Endothelial cell of umbilical vein (primary cell): Measurements from ENCODE around the gene TSPAN31. TPM values are rescaled to one million over a fixed set of nuclear protein-coding genes. Genes with fewer than 3 reads are reported as not detected.

Experiments
- BruUV-seq: library from RNA; stranded (reverse); fragments of 400-500 nt; replicated peaks from 2 replicates; lab custom pipeline; 2021; lab: Mats Ljungman, UMichigan
- CTCF ChIA-PET: fragments of 300-600, 350-600 bp; sonication (Branson Sonifier 250); formaldehyde crosslinking; loops from one replicate; lab custom pipeline; 2021; ENCODE audit warnings: antibody characterized with exemption, inconsistent platforms; lab: Charles Lee
- POLR2A ChIA-PET: fragments of 300-600, 350-600 bp; sonication (Branson Sonifier 250); formaldehyde crosslinking; loops from one replicate; lab custom pipeline; 2021; ENCODE audit warnings: antibody characterized with exemption, inconsistent platforms; lab: Charles Lee
- DNase-seq: peaks from one replicate; pipeline ENCODE4 v3.0.0-alpha.2; 2011; ENCODE audit warnings: low read depth, low spot score
- FAIRE-seq: peaks from 2 replicates; lab custom pipeline; 2011; peaks lifted over from hg19 to GRCh38; lab: Jason Lieb, UNC
- H2AFZ ChIP-seq: 2 replicates; pipeline ENCODE4 v1.6.0; 2012; ENCODE audit warnings: low read depth, low read length, control low read depth, inconsistent platforms
- H3K27ac ChIP-seq: 2 replicates; pipeline ENCODE4 v1.5.1; 2011; ENCODE audit warnings: low read depth, mild to moderate bottlenecking, control low read depth, low read length, moderate library complexity; ENCODE audit not compliant: insufficient read depth
- H3K27me3 ChIP-seq, 2 experiments: 2 replicates each; pipeline versions ENCODE4 v1.6.0 to v1.6.1; 2011; ENCODE audit warnings: low read length in 2 of 2, mixed read lengths in 1 of 2; ENCODE audit not compliant: control insufficient read depth in 2 of 2, insufficient read depth in 2 of 2
- H3K36me3 ChIP-seq, 2 experiments: 2 replicates in 1 of 2; 3 replicates in 1 of 2; pipeline ENCODE4 v1.5.1; 2011; ENCODE audit warnings: low read length in 2 of 2, mild to moderate bottlenecking in 1 of 2, moderate library complexity in 1 of 2; ENCODE audit not compliant: control insufficient read depth in 2 of 2, insufficient read depth in 2 of 2; ENCODE audit errors: extremely low read depth in 1 of 2
- H3K4me1 ChIP-seq: 3 replicates; pipeline ENCODE4 v1.5.1; 2011; ENCODE audit warnings: mild to moderate bottlenecking, low read length; ENCODE audit not compliant: control insufficient read depth, insufficient read depth; ENCODE audit errors: extremely low read depth
- H3K4me2 ChIP-seq: 2 replicates; pipeline ENCODE4 v1.6.1; 2011; ENCODE audit warnings: low read length, control low read depth, mixed read lengths; ENCODE audit not compliant: insufficient read depth
- H3K4me3 ChIP-seq, 3 experiments: fragments of 200-600 bp in 1 of 3; sonication (generic), shearing (Covaris generic) in 1 of 3; replicated peaks in 1 of 3; 2 replicates each; pipeline ENCODE4 v1.5.1; 2011 to 2016; ENCODE audit warnings: control low read depth in 3 of 3, low read length in 3 of 3, mild to moderate bottlenecking in 2 of 3, inconsistent platforms in 1 of 3, low read depth in 1 of 3, moderate library complexity in 1 of 3; ENCODE audit not compliant: insufficient read depth in 1 of 3
- H3K79me2 ChIP-seq: 2 replicates; pipeline ENCODE4 v1.6.0; 2012; ENCODE audit warnings: low read length, inconsistent platforms; ENCODE audit not compliant: control insufficient read depth, insufficient read depth
- H3K9ac ChIP-seq: replicated peaks from 2 replicates; pipeline ENCODE3; 2011; ENCODE audit warnings: low read length, control low read depth; ENCODE audit not compliant: insufficient read depth; ENCODE audit errors: extremely low read depth
- H3K9me1 ChIP-seq: replicated peaks from 3 replicates; pipeline ENCODE4 v1.6.0; 2011; ENCODE audit warnings: mild to moderate bottlenecking, low read length; ENCODE audit not compliant: control insufficient read depth, insufficient read depth; ENCODE audit errors: extremely low read depth
- H3K9me3 ChIP-seq: replicated peaks from 2 replicates; pipeline ENCODE4 v1.5.1; 2012; ENCODE audit warnings: low read length, inconsistent platforms; ENCODE audit not compliant: control insufficient read depth, insufficient read depth
- H4K20me1 ChIP-seq: replicated peaks from 2 replicates; pipeline ENCODE3; 2011; ENCODE audit warnings: mild to moderate bottlenecking, low read length; ENCODE audit not compliant: control insufficient read depth, insufficient read depth; ENCODE audit errors: extremely low read depth
- CTCF ChIP-seq, 2 donors: IDR thresholded peaks; 1 replicate in 1 of 2; 2 replicates in 1 of 2; pipeline ENCODE4 v1.5.1; 2011; ENCODE audit warnings: low read length in 2 of 2, mild to moderate bottlenecking in 2 of 2, moderate library complexity in 2 of 2, control low read depth in 1 of 2, inconsistent platforms in 1 of 2, low read depth in 1 of 2; ENCODE audit not compliant: insufficient read depth in 1 of 2; ENCODE audit errors: extremely low read depth in 1 of 2
- EZH2 ChIP-seq: IDR thresholded peaks from 2 replicates; pipeline ENCODE4 v1.6.1; 2012; ENCODE audit warnings: borderline replicate concordance, low read depth, mild to moderate bottlenecking, moderate library complexity, low read length, inconsistent platforms; ENCODE audit not compliant: severe bottlenecking
- FOS ChIP-seq: IDR thresholded peaks from 2 replicates; pipeline ENCODE4 v1.6.1; 2011; ENCODE audit warnings: mild to moderate bottlenecking, low read length, moderate library complexity, borderline replicate concordance; ENCODE audit not compliant: insufficient read depth
- GATA2 ChIP-seq: IDR thresholded peaks from 2 replicates; pipeline ENCODE4 v1.7.0; 2011; ENCODE audit warnings: low read depth, mild to moderate bottlenecking, moderate library complexity, mixed read lengths, low read length; ENCODE audit not compliant: insufficient read length, insufficient read depth
- JUN ChIP-seq: IDR thresholded peaks from 2 replicates; pipeline ENCODE4 v1.6.1; 2011; ENCODE audit warnings: borderline replicate concordance, low read depth; ENCODE audit not compliant: insufficient read length, insufficient read depth
- MYC ChIP-seq: IDR thresholded peaks from one replicate; pipeline ENCODE4 v1.6.1; 2011; ENCODE audit warnings: mild to moderate bottlenecking, low read depth, low read length
- POLR2AphosphoS5 ChIP-seq: IDR thresholded peaks from 2 replicates; pipeline ENCODE4 v1.6.1; 2012; ENCODE audit warnings: low read depth, mild to moderate bottlenecking, control low read depth, low read length, moderate library complexity; ENCODE audit not compliant: insufficient read depth
- dilution Hi-C: fragments of 300-500 bp; cut with MboI; formaldehyde crosslinking; loops from one replicate; pipeline ENCODE4 v1.15.0; 2019; ENCODE audit warnings: low sequenced_read_pairs; ENCODE audit not compliant: extremely low pct_ligation_motif_present
- intact Hi-C: fragments of 100-400 bp; cut with micrococcal nuclease; formaldehyde crosslinking; loops from one replicate; pipeline ENCODE4 v1.10.0; 2022
- polyA plus RNA-seq, 4 experiments: library from polyadenylated mRNA; depleted of rRNA in 3 of 4; stranded (reverse) in 3 of 4; unstranded in 1 of 4; fragments of >200 nt; gene quantifications; 2 replicates each; pipeline versions ENCODE4 v1.2.1 to v1.2.3, GENCODE V29; 2011 to 2012; ENCODE audit warnings: missing spikeins in 1 of 4
- total RNA-seq: library from RNA; stranded (reverse); gene quantifications from 2 replicates; pipeline ENCODE4 v1.2.3, GENCODE V29; 2021

TSPAN31 gene
- total and polyA plus RNA-seq, 2 donors (not counting 3 experiments of a cell fraction or from before 2014, with no cell fraction given), result 15.0 to 43.9 TPM

DNA sequence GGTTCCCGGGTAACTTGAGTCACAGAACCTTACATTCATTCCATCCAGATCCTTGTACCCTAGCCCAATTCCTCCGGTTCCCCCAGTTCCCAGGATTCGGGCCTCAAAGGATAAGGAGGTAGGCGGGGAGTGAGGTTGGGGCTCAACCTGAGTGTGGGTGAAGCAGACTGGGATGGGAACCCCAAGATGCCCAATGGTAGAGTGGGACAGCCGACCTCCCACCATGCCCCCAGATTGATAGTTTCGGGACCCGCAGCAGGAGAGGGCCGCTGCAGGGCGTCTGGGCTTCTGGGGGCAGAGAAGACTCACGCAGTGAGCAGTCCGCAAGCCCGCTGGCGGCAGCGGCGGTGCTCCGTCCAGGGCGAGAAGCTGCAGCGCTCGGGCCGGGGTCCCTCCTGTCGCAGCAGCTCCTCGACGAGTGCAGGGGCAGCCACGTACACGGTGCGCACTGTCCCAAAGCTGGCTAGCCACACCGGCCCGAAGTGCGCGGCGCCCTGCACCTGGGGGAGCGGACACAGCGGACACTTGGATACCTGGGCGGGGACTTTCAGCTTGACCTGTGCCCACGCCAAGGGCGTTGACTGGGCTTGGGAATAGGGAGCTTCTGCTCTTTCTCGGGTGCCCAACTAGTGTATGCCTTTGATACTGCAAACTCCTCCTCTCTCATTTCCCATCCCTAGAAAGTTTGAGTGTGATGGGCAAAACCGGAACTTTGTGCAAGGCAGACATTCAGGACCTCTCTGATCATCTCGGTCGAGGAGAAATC, 21.0 kb downstream of the TSPAN31 start:
- no peaks in the 10 kb centered on the region for H3K9me1 ChIP-seq
- H3K4me2 ChIP-seq, result peak overlapping the region; percentile 60
- no peak for TF ChIP-seq FOS
- TF ChIP-seq POLR2AphosphoS5, result no peak
- TF ChIP-seq CTCF (IDR thresholded peaks at IDR 0.05; ENCODE audit: extremely low read depth in 1 of 2, insufficient read depth in 1 of 2, low read depth in 1 of 2, low read length in 2 of 2), result no peak
- peak; percentile 94 for TF ChIP-seq EZH2
- no peak for TF ChIP-seq GATA2
- no peak for TF ChIP-seq JUN
- no peak for TF ChIP-seq MYC
- no peaks in the 10 kb centered on the region for H3K9me3 ChIP-seq
- intact Hi-C loops, result no loop called here
- no peaks in the 10 kb centered on the region for H4K20me1 ChIP-seq
- H3K27ac ChIP-seq, result no peak overlapping the region
- no peak overlapping the region for H3K9ac ChIP-seq
- ChIA-PET POLR2A (no interaction called here), CTCF (interaction anchor here (0.9 to 4.6 kb wide), 6 partner anchors 10 to 140 kb away, joined by 3 to 48 read pairs (median 4); partner anchors contain the start of genes MARCHF9 and TSFM)
- no peak overlapping the region for H3K4me3 ChIP-seq
- dilution Hi-C loops, result no loop called here
- FAIRE-seq, result no peak
- H3K4me1 ChIP-seq, result peaks cover 18% of the 10 kb centered on the region
- H2AFZ ChIP-seq, result no peak overlapping the region
- peaks cover 0 to 2% of the 10 kb centered on the region in 2 experiments for H3K36me3 ChIP-seq
- peaks cover 35 to 37% of the 10 kb centered on the region in 2 experiments for H3K27me3 ChIP-seq
- no peaks in the 10 kb centered on the region for H3K79me2 ChIP-seq
- DNase-seq, result no peak
- BruUV-seq, result no TSS peak
